ENCODE data around the gene UBASH3A. TPM values are rescaled to one million over a fixed set of nuclear protein-coding genes. Genes with fewer than 3 reads are reported as not detected.
"Not testable (repeated sequence)": the region's sequence is repeated elsewhere in the genome, so short reads cannot be mapped to it uniquely, and the experiment has no call there.

The UBASH3A gene
- total RNA-seq, 1 experiment from 2014 or later: not detected

- DNase-seq (ENCODE audit: extremely low read depth, low read depth): not testable (repeated sequence)
Measured at GRCh38 chr21:42408718-42409117, 5.0 kb downstream of the UBASH3A start.

DNA sequence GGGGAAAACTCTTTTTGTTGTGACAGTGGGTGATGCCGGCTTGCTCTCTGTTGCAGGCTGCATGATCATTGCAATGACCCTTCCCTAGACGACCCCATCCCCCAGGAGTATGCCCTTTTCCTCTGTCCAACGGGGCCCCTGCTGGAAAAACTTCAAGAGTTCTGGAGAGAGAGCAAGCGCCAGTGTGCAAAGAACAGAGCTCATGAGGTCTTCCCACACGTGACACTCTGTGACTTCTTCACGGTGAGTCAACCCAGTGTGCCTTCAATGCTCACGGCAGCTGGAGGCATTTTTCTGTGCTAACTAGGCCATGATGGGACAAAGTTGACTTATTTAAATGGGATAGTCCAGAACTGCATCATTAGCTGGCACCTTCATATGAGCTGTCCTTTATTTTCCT lies 5.7 kb downstream of the UBASH3A start:
- DNase-seq (ENCODE audit: extremely low read depth, low read depth): no peak

DNA sequence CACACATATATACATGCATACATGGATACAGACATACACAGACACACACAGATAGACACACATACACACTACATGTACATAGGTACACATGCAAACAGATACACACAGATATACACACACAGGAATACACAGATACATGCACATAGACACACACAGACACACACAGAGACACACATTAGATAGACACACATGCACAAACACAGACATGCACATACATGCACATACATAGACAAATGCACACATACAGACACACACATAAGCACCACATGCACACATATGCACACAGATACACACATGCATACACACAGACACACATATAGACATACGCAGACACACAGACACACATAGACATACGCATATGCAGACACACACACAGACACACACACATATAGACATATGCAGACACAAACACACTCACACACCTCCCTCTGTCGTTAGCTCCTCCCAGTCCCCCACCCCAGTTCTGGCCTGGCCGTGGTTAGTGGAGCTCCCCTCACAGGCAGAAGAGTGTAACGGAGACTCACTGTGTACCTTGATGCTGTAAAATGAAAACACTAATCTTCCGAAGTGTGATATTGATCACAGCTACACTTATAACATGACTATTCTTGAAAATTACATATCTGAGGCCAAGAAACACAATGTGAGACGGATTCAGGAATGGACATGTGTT lies 7.6 kb downstream of the UBASH3A start:
- no peak for DNase-seq (ENCODE audit: extremely low read depth, low read depth)

DNA sequence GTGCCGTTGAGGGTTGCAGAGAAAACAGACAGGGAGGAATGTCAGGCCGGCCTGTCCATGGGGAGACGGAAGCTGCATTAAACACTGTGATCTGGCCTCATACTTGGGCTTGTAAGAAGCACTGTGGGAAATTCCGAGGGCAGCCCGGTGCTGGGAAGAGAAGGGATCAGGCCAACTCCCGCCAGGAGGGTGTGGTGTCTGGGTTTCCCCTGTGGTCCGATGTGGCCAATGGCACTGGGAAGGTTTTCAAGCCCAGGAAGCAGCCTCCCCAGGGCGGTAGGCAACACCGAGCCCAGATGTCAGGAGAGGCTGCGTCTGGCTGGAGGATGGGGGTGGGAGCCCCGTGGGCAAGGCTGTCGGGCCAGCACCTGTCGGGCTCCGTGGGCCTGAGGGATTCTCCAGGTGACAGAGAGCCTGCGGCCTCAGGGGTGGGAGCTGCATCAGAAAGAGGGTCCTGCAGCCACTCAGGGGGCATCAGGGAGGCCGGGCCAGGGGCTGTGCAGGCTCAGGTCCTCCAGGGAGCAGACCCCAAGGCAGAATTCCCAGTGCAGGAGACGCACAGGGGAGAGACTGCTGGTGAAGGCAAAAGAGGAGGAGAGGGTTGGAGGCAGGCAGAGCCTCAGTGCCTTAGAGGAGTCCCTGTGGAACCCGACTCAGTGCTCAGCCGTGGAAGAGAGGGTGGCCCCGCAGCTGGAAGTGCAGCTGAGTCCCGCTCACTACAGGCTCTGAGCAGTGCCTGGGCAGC lies 8.4 kb downstream of the UBASH3A start:
- no peak for DNase-seq (ENCODE audit: extremely low read depth, low read depth)

DNA sequence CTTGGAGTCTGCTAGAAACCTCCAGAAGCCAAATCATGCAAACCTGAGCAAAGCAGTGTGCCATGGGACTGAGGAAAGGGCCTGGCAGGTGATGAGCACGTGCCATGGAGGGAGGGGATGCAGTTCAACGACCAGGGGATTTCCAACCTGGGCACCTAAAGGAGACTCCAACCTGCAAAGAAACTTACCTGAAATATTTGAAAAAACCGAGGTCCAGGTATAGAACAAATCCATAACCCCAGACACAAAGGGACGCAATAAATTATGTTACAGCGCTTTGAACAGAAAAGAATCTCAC lies 8.9 kb downstream of the UBASH3A start:
- DNase-seq (ENCODE audit: extremely low read depth, low read depth): no peak

GRCh38 chr21:42413093-42413492 lies 9.4 kb downstream of the UBASH3A start:
- no peak for DNase-seq (ENCODE audit: extremely low read depth, low read depth)

DNA sequence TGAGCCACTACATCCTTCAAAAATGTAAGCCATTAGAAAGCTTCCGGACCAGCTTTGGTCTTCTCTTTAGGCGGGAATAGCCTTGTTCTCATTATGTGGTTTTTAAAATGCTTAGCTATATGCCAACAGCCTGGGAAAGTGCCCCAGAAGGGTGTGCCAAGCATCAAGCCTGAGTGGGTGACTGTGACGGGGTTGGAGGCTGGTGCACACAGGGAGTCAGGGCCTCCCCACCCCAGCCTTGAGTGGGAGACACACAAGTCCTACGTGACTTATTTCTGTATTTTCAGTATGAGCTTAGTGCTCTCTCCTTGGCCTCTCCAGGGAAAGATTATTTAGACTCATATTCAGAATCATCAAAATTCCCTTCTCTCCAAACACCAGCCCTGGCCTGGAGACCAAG lies 9.8 kb downstream of the UBASH3A start:
- no peak for DNase-seq (ENCODE audit: extremely low read depth, low read depth)

DNA sequence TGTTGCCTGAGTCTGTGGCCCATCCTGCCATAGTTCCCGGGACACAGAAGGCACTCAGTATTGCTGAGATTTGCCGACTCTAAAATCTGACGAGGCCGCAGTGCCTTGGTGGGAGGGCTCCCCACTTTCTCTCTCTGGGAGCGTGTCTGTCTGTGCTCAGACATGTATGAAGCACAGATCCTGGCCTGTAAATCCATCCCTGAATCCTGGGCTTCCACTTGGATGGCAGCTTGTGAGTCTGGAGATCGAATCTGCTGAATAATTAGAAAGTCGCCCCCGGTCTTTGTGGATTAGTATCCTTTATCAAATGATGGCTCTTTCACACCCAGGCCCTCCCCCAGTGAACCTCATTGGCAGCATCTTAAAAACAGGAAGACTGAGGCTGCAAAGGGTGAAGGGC lies 10.4 kb downstream of the UBASH3A start:
- DNase-seq (ENCODE audit: extremely low read depth, low read depth): no peak

- DNase-seq (ENCODE audit: extremely low read depth, low read depth): no peak
Measured at GRCh38 chr21:42414553-42414927, 10.8 kb downstream of the UBASH3A start.

GRCh38 chr21:42414928-42415769 lies 11.4 kb downstream of the UBASH3A start:
- peak; percentile 44 for DNase-seq (ENCODE audit: extremely low read depth, low read depth)

DNA sequence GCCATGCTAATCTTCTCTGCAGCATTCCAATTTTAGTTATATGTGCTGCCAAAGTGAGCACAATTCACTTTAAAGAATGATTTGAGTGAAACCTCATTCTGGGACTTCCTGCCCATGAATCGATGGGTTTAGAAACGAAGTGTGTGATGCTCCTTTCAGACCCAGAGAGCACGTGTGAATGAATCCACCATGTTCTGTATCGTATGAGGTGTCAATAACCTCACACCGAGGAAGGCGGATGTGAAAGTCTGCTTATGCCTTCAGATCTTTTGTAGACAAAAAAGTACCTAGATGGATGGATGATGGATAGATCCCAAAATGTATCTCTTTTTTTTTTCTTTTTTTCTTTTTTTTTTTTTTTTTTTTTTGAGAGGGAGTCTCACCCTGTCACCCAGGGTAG lies 13.8 kb downstream of the UBASH3A start:
- DNase-seq (ENCODE audit: extremely low read depth, low read depth): no peak

GRCh38 chr21:42418886-42419285 lies 15.2 kb downstream of the UBASH3A start:
- DNase-seq (ENCODE audit: extremely low read depth, low read depth): no peak

DNA sequence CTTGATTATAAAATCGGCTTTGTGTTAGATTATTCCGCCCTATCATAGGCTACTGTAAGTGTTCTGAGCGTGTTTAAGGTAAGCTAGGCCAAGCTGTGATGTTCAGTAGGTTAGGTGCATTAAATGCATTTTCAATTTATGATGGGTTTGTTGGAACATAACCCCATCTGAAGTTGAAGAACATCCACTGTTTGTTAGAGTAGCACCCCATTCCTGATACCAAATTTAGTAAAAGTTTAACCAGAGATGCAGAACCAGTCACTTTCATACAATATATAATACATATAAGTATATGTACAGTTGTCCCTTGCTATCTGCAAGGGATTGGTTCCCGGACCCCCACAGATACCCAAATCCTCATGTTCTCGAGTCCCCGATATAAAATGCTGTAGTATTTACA lies 16.1 kb downstream of the UBASH3A start:
- no peak for DNase-seq (ENCODE audit: extremely low read depth, low read depth)

- no peak for DNase-seq (ENCODE audit: extremely low read depth, low read depth)
Measured at GRCh38 chr21:42421018-42421793, 17.5 kb downstream of the UBASH3A start.

GRCh38 chr21:42423197-42423675 lies 19.5 kb downstream of the UBASH3A start:
- no peak for DNase-seq (ENCODE audit: extremely low read depth, low read depth)

DNA sequence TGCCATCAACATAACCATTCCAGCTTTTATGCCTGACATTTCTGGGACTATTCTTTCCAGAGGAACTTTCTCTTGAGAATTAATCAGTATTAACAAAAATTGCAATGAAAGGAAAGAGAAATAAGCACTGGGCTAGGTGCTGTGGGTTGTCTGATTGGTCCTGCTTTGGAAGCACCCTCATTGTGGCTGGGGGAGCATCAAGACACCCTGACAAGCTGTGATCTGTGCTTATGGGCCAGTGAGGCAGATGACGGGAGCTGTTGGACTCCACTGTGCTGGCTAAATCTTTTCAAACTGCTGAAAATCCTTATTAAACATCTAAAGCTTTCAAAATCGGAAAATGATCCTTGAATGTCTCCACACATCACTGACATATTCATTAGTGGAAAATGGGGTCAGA lies 20.0 kb downstream of the UBASH3A start:
- no peak for DNase-seq (ENCODE audit: extremely low read depth, low read depth)

DNA sequence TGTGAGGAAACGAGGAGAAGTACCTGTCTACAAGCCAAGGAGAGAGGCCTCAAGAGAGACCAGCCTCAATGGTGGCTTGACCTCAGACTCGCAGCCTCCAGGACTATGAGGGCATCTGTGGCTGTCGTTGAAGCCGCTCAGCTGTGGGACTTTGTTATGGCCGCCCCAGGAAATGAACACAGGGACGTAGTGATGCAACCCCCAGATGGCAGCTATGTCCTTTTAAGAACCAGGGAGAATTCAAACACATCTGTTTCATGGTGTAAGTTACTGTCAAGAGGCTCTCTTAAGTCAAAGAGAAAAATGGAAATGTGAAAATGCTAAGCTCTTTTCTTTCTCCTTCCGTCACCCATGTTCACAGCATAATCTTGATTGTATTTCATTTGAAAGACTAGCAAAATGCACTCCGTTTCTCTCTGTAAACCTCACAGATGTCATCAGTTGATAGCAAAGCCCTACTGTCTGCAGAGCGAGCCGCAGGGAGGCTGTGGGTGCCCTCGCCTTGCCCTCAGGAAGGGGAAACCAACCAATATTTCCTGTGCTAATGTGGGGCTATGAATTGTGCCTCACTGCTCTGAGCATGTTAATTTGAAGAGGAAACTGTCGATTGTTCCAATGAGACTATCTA lies 21.3 kb downstream of the UBASH3A start:
- DNase-seq (ENCODE audit: extremely low read depth, low read depth): no peak

- DNase-seq (ENCODE audit: extremely low read depth, low read depth): no peak
Measured at GRCh38 chr21:42425591-42425990, 21.9 kb downstream of the UBASH3A start.

- DNase-seq (ENCODE audit: extremely low read depth, low read depth): no peak
Measured at GRCh38 chr21:42426424-42426823, 22.7 kb downstream of the UBASH3A start.

DNA sequence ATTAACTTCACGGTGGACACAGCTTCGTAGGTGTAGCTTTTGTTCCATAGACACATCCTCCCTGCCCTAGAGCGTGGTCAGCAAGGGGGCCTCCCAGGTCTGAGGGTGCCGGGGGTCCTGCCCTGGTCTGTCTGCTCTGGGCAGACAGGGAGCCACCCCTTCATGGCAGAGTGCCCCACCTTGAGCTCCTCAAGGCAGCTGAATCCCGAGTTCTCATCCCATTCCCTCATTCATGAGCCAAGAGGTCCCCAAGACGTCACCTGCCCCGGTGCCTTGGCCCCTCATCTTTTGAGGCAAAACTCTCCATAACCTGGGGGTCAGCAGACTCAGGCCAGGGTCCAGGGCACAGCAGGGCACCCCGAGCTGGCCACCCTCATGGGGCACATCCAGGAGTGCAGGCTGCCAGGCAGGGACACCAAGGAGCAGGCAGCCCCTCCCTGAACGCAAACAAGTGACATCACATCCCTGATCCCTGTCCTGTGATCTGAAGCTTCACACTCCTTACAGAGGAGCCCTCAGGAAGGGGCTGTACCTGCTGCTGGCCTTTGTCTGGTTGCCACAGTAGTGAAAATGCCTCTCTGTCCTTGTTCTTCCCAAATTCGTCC lies 23.3 kb downstream of the UBASH3A start:
- DNase-seq (ENCODE audit: extremely low read depth, low read depth): no peak
